Esophagus squamous epithelium (tissue), 4 donors: Measurements from ENCODE around the gene NRM.

Experiments used
- CTCF ChIP-seq, 6 experiments: fragments of 450-650 bp in 4 of 6; fragments of 200-600 bp in 2 of 6; sonication (generic) in 2 of 6; IDR thresholded peaks; one replicate each; pipeline ENCODE4 v1.5.1; 2016 to 2019; ENCODE audit warnings: antibody characterized with exemption in 6 of 6, mild to moderate bottlenecking in 4 of 6, moderate library complexity in 4 of 6
- POLR2A ChIP-seq, 4 donors: fragments of 450-650 bp; IDR thresholded peaks; one replicate each; pipeline ENCODE4 v1.6.1; 2017; ENCODE audit warnings: antibody characterized with exemption in 4 of 4, mild to moderate bottlenecking in 4 of 4, moderate library complexity in 3 of 4

DNA sequence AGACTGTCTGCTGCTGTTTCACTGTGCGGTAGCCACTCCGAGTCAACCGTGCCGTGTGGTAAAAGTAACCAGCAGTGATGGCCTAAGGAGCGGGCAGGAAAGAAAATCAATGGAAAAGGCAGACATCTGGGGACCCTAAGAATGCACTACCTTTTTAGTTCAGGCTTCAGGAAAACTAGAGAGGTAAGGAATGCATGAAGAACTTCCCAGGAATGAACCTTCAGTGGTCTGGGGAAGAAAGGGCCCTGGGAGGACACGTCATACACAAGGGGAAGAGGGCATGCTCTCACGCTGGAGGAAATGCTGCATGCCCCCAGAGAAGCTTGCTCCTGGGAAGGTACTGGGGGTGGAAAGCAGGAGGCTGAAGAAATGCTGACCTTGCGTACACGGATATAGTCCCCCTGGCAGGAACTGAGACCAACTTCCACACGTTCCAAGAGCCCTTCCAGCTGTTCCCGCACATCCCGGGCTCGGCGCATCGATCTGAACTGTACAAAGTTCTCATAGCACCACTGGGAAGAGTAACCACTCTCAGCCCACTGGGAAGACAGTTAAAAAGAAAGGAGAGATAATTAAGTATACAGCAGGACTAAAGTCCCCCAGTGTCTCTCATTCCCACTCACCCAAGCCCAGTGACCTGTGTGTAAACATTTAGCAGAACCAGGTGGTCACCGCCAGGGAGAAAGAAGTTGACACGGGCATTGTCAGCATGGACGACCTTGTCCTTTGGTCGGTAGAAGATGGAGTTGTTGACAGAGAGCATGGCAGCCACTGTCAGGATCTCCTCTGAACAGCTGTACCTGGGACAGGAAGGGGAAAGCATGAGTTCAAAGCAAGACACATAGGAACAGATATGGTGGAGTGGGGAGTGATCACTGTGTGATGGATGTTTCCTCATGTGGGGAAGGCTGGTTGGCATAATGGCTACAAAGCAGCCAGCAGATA, 35.7 kb downstream of the NRM start:
- no peak for TF ChIP-seq CTCF (IDR thresholded peaks at IDR 0.05)
- no peak for TF ChIP-seq POLR2A (IDR thresholded peaks at IDR 0.05)
